Neural cell (in vitro differentiated cells): ENCODE measurements around the gene DUS2. TPM values are rescaled to one million over a fixed set of nuclear protein-coding genes. Genes with fewer than 3 reads are reported as not detected.

Experiments used
- H2AFZ ChIP-seq: fragments of 200-600, 300-800 bp; sonication (generic), shearing (Covaris generic); 2 replicates; pipeline ENCODE4 v1.6.0; 2014; ENCODE audit warnings: low read depth, mild to moderate bottlenecking, antibody characterized with exemption, low read length, moderate library complexity
- H3F3A ChIP-seq: fragments of 200-600 bp; shearing (Covaris generic); 2 replicates; pipeline ENCODE4 v1.6.1; 2016; ENCODE audit warnings: mild to moderate bottlenecking, moderate library complexity, mixed read lengths, antibody characterized with exemption, low read length; ENCODE audit not compliant: insufficient read depth, poor library complexity, severe bottlenecking
- H3K27ac ChIP-seq: fragments of 200-600, 300-800 bp; sonication (generic), shearing (Covaris generic); 2 replicates; pipeline ENCODE4 v1.5.1; 2014; ENCODE audit warnings: mild to moderate bottlenecking, low read length, moderate library complexity
- H3K27me3 ChIP-seq: fragments of 300-800, 200-600 bp; sonication (generic), shearing (Covaris generic); 2 replicates; pipeline ENCODE4 v1.6.0; 2014; ENCODE audit warnings: mild to moderate bottlenecking, low read depth, low read length, moderate library complexity; ENCODE audit not compliant: insufficient read depth
- H3K36me3 ChIP-seq: fragments of 300-800, 200-600 bp; sonication (generic), shearing (Covaris generic); 2 replicates; pipeline ENCODE4 v1.5.1; 2014; ENCODE audit warnings: mild to moderate bottlenecking, antibody characterized with exemption, low read length, moderate library complexity; ENCODE audit not compliant: insufficient read depth
- H3K4me2 ChIP-seq: fragments of 300-800, 200-600 bp; sonication (generic), shearing (Covaris generic); 2 replicates; pipeline ENCODE4 v1.6.0; 2014; ENCODE audit warnings: mild to moderate bottlenecking, low read length
- H3K4me3 ChIP-seq: fragments of 300-800, 200-600 bp; sonication (generic), shearing (Covaris generic); 2 replicates; pipeline ENCODE4 v1.5.1; 2014; ENCODE audit warnings: mild to moderate bottlenecking, low read length, moderate library complexity
- H3K79me2 ChIP-seq: fragments of 200-600 bp; shearing (Covaris generic); replicated peaks from 2 replicates; pipeline ENCODE4 v1.6.0; 2014; ENCODE audit warnings: mild to moderate bottlenecking, low read length, moderate library complexity; ENCODE audit not compliant: insufficient read depth
- H3K9ac ChIP-seq: fragments of 300-800, 200-600 bp; sonication (generic), shearing (Covaris generic); 2 replicates; pipeline ENCODE4 v1.6.1; 2016; ENCODE audit warnings: mild to moderate bottlenecking, low read length, mixed read lengths
- H3K9me2 ChIP-seq: fragments of 200-600 bp; shearing (Covaris generic); 2 replicates; pipeline ENCODE4 v1.6.1; 2016; ENCODE audit warnings: mild to moderate bottlenecking, low read length, mixed read lengths; ENCODE audit not compliant: insufficient read depth
- H3K9me3 ChIP-seq: fragments of 200-600, 300-800 bp; sonication (generic), shearing (Covaris generic); 2 replicates; pipeline ENCODE4 v1.6.1; 2016; ENCODE audit warnings: mild to moderate bottlenecking, mixed run types, low read length, moderate library complexity, mixed read lengths
- H4K20me1 ChIP-seq: fragments of 200-600 bp; shearing (Covaris generic); 2 replicates; pipeline ENCODE4 v1.6.1; 2016; ENCODE audit warnings: mild to moderate bottlenecking, mixed run types; ENCODE audit not compliant: insufficient read depth
- EP300 ChIP-seq: fragments of 450-650 bp; conservative IDR thresholded peaks from 2 replicates; pipeline ENCODE4 v1.6.1; 2014; ENCODE audit warnings: antibody characterized with exemption, mild to moderate bottlenecking, moderate library complexity; ENCODE audit not compliant: poor library complexity, severe bottlenecking
- EZH2 ChIP-seq: fragments of 200-600, 300-800 bp; shearing (Covaris generic), sonication (generic); IDR thresholded peaks from 2 replicates; pipeline ENCODE4 v1.6.1; 2014; ENCODE audit warnings: antibody characterized with exemption, low read length, borderline replicate concordance, mild to moderate bottlenecking; ENCODE audit not compliant: insufficient read depth, poor library complexity, severe bottlenecking
- MXI1 ChIP-seq: fragments of 450-650 bp; conservative IDR thresholded peaks from 2 replicates; pipeline ENCODE4 v1.6.1; 2014; ENCODE audit warnings: antibody characterized with exemption, mild to moderate bottlenecking; ENCODE audit not compliant: poor library complexity, severe bottlenecking
- POLR2AphosphoS5 ChIP-seq: IDR thresholded peaks from 2 replicates; pipeline ENCODE4 v1.6.1; 2012
- RAD21 ChIP-seq: fragments of 450-650 bp; conservative IDR thresholded peaks from 2 replicates; pipeline ENCODE4 v1.6.1; 2014; ENCODE audit warnings: antibody characterized with exemption, mild to moderate bottlenecking, moderate library complexity
- SMC3 ChIP-seq: fragments of 450-650 bp; conservative IDR thresholded peaks from 2 replicates; pipeline ENCODE4 v1.6.1; 2014; ENCODE audit warnings: antibody characterized with exemption, mild to moderate bottlenecking, moderate library complexity; ENCODE audit not compliant: poor library complexity
- TAF1 ChIP-seq: IDR thresholded peaks from 2 replicates; pipeline ENCODE4 v1.6.1; 2012; ENCODE audit warnings: low read depth
- polyA plus RNA-seq: library from polyadenylated mRNA; depleted of rRNA; stranded (reverse); fragments of >200 nt; gene quantifications from 2 replicates; pipeline ENCODE4 v1.2.3, GENCODE V29; 2014
- TF ChIP-seq, protein P1 (sequence below): fragments of 450-650 bp; IDR thresholded peaks from 2 replicates; pipeline ENCODE4 v1.5.1; 2014; ENCODE audit warnings: antibody characterized with exemption, mild to moderate bottlenecking, moderate library complexity; ENCODE audit not compliant: poor library complexity, severe bottlenecking
- TF ChIP-seq, protein P2 (sequence below): IDR thresholded peaks from 2 replicates; pipeline ENCODE4 v1.6.1; 2012; ENCODE audit warnings: borderline replicate concordance

The DUS2 gene
- polyA plus RNA-seq, 1 donor from 2014 or later = 22.4 TPM

DNA sequence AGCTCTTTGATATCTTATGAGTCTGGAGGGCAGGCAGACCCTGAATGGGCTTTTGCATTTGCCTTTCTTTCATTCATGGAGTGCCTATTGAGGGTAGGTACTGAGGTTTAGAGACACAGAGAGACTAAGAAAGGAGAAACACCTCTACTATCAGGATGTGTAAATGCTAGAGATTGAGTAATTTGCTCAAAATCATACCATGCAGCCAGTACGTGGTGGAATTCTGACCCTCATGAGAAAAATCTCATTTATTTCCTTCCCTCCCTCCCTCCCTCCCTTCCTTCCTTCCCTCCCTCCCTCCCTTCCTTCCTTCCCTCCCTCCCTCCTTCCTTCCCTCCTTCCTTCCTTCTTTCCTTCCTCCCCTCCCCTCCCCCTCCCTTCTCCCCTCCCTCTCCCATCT lies 43.7 kb downstream of the DUS2 start:
- Histone ChIP-seq H3F3A (no peaks in the 10 kb centered on the region), H3K9ac (no peak overlapping the region), H2AFZ (no peak overlapping the region), H3K36me3 (peaks cover 5% of the 10 kb centered on the region), H3K4me2 (no peak overlapping the region), H3K79me2 (no peaks in the 10 kb centered on the region), H3K4me3 (no peak overlapping the region), H3K27ac (no peak overlapping the region), H3K9me2 (no peaks in the 10 kb centered on the region), H4K20me1 (no peaks in the 10 kb centered on the region), H3K27me3 (no peaks in the 10 kb centered on the region), H3K9me3 (no peaks in the 10 kb centered on the region)
- no peak for TF ChIP-seq RAD21
- TF ChIP-seq SMC3 = no peak

DNA sequence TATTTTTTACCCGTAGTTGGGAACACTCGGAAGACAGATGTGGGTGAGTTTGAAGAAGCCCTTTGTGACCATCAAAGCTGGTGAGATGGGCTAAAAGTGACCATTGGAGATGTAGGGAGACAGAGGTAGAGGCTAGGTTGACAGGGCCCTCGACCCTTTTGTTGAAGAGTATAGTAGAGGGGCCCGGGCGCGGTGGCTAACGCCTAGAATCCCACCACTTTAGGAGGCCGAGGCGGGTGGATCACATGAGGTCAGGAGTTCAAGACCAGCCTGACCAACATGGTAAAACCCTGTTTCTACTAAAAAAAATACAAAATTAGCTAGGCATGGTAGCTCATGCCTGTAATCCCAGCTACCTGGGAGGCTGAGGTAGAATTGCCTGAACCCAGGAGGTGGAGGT lies 45.8 kb downstream of the DUS2 start:
- no peak overlapping the region for H3K4me2 ChIP-seq
- H3K9ac ChIP-seq = no peak overlapping the region
- peaks cover 5% of the 10 kb centered on the region for H3K36me3 ChIP-seq
- no peak overlapping the region for H3K27ac ChIP-seq
- TF ChIP-seq MXI1 (no peak), EZH2 (no peak), POLR2AphosphoS5 (no peak), EP300 (no peak), TAF1 (no peak), RAD21 (no peak), SMC3 (no peak)
- TF ChIP-seq, protein P1, sequence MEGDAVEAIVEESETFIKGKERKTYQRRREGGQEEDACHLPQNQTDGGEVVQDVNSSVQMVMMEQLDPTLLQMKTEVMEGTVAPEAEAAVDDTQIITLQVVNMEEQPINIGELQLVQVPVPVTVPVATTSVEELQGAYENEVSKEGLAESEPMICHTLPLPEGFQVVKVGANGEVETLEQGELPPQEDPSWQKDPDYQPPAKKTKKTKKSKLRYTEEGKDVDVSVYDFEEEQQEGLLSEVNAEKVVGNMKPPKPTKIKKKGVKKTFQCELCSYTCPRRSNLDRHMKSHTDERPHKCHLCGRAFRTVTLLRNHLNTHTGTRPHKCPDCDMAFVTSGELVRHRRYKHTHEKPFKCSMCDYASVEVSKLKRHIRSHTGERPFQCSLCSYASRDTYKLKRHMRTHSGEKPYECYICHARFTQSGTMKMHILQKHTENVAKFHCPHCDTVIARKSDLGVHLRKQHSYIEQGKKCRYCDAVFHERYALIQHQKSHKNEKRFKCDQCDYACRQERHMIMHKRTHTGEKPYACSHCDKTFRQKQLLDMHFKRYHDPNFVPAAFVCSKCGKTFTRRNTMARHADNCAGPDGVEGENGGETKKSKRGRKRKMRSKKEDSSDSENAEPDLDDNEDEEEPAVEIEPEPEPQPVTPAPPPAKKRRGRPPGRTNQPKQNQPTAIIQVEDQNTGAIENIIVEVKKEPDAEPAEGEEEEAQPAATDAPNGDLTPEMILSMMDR = no peak
- TF ChIP-seq, protein P2, sequence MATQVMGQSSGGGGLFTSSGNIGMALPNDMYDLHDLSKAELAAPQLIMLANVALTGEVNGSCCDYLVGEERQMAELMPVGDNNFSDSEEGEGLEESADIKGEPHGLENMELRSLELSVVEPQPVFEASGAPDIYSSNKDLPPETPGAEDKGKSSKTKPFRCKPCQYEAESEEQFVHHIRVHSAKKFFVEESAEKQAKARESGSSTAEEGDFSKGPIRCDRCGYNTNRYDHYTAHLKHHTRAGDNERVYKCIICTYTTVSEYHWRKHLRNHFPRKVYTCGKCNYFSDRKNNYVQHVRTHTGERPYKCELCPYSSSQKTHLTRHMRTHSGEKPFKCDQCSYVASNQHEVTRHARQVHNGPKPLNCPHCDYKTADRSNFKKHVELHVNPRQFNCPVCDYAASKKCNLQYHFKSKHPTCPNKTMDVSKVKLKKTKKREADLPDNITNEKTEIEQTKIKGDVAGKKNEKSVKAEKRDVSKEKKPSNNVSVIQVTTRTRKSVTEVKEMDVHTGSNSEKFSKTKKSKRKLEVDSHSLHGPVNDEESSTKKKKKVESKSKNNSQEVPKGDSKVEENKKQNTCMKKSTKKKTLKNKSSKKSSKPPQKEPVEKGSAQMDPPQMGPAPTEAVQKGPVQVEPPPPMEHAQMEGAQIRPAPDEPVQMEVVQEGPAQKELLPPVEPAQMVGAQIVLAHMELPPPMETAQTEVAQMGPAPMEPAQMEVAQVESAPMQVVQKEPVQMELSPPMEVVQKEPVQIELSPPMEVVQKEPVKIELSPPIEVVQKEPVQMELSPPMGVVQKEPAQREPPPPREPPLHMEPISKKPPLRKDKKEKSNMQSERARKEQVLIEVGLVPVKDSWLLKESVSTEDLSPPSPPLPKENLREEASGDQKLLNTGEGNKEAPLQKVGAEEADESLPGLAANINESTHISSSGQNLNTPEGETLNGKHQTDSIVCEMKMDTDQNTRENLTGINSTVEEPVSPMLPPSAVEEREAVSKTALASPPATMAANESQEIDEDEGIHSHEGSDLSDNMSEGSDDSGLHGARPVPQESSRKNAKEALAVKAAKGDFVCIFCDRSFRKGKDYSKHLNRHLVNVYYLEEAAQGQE = no peak
- H3K27me3 ChIP-seq = no peaks in the 10 kb centered on the region
- H4K20me1 ChIP-seq = no peaks in the 10 kb centered on the region
- no peaks in the 10 kb centered on the region for H3K79me2 ChIP-seq
- H3K9me3 ChIP-seq = no peaks in the 10 kb centered on the region
- no peaks in the 10 kb centered on the region for H3F3A ChIP-seq
- no peaks in the 10 kb centered on the region for H3K9me2 ChIP-seq
- H3K4me3 ChIP-seq = no peak overlapping the region
- no peak overlapping the region for H2AFZ ChIP-seq
